Hepatic stellate cell (primary cell): ENCODE data around the gene SIPA1L3.

Experiments used
- DNase-seq: peaks from one replicate; pipeline ENCODE4 v3.0.0; 2011; ENCODE audit warnings: low spot score

The SIPA1L3 gene

GRCh38 chr19:37999309-38000213 is 92.6 kb downstream of the SIPA1L3 start:
- peak; percentile 90 for DNase-seq

DNA sequence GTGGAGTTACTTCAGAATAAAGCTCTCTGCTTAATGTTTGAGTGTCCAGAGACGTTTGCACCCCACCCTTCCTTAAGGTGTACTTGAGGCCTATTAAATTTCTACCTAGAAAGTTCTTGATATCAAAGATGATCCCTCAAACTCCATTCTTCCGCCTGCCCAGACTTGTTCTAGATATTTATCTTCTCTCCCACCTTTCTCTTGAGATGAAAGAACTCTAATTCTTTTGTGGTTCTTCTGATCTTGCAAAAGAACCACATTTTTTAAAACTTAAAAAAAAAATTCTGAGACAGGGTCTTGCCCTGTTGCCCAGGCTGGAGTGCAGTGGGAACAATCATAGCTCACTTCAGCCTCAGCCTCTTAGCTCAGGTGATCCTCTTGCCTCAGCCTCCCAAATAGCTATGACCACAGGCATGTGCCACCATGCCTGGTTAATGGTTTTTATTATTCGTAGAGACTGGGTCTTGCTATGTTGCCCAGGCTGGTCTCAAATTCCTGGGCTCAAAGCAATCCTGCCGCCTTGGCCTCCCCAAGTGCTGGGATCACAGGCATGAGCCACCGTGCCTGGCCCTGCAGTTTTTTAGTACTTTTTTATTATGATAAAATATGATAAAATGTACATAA is 94.3 kb downstream of the SIPA1L3 start:
- no peak for DNase-seq

DNA sequence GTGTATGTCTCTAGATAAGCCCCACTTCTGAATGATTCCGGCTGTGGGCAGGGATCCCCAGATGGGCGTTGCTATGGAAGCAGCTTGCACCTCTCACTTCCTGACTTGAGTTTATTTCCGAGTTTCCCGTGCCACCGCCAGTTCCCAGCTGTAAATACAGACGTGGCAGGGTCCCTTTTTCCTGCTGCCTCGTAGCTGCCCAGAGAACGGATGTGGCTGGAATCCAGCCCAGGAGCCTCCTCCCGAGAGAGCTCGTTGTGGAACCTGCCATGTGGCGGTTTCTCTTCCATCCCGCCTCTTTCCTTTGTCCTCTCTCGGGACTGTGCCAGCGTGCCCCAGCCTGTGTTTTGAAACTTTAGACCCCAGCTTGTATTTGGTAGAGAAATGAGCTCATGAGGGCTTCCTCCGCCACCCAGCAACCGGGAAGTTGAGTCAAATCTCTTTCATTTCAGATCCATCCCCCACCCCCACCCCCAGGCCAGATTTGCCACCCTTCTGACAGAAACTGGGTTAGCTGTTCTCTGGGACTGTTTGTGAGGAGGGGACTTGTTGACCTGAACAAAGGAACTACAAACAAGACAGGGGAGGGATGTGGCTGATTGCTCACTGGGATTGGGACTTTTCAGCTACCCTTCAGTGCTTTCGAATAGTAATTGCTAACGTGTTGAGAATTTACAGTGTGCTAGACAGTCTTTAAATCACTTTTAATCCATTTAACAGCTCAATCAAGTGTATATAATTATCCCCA is 96.6 kb downstream of the SIPA1L3 start:
- DNase-seq: peak; percentile 45

DNA sequence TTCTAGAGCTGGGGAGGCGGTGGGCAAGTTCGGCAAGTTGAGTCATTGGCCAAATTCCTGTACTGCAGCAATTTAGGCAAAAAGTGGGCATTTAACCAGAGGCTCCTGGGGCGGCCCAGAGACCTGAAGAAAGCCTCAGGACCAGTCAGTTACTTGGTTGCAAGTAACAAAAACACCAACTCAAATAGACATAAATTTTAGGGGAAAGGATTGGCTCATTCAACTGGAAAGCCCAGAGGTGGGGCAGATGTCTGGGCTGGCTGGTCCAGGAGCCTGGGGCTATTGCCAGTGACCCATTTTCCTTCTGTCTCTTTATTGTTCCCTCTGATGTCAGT is 97.1 kb downstream of the SIPA1L3 start:
- DNase-seq: peak; percentile 11

DNA sequence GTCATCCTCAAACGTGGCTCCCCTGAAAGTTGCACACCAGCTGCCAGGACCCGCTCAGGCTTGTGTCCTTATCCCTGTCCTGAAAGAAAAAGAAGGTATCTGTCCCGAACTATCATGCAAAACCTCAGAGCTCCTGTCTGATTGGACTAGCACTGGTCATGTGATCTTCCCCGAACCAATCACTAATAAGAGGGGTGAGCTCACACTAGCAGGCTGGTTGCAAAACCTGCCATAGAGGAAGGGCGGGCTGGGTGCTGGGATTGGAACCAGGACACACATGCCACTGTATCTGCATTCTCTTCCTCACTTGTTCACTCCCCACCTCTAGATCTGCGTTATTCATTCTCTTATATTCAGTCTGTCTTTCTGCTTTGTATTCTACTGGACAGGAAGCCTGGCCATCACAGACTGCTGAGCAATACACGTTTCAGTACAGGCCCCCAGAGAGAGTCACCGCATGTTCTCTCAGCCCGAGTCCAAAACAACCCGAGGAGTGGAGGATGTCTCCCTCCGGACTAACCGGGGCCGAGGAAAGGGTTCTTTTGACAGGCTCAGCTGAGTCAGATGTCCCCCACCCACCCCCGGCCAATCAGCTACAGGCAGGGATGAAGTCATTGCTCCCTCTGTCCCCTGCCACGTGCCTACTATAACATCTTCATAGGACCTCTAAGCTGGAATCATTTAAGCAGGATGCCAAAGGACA is 97.7 kb downstream of the SIPA1L3 start:
- DNase-seq: peak; percentile 92

DNA sequence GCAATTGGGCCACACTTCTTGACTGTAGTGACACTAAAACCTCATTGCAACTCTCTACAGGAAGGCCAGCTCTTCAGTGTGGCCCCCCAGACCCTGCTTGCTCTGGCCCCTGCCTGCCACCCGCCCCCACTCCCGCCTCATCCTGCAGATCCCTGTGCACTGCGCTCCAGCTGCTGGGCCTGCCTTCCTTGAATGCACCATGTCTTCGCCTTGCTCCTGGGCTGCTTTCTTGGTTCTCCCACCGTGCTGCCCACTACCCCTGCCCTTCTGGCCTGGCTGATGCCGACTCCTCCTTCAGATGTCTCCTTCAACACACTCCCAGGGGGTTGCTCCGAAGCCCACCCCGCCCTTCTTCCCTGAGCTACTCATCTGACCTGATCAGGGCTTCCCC is 98.2 kb downstream of the SIPA1L3 start:
- DNase-seq: no peak

GRCh38 chr19:38006361-38007045 is 99.5 kb downstream of the SIPA1L3 start:
- no peak for DNase-seq

DNA sequence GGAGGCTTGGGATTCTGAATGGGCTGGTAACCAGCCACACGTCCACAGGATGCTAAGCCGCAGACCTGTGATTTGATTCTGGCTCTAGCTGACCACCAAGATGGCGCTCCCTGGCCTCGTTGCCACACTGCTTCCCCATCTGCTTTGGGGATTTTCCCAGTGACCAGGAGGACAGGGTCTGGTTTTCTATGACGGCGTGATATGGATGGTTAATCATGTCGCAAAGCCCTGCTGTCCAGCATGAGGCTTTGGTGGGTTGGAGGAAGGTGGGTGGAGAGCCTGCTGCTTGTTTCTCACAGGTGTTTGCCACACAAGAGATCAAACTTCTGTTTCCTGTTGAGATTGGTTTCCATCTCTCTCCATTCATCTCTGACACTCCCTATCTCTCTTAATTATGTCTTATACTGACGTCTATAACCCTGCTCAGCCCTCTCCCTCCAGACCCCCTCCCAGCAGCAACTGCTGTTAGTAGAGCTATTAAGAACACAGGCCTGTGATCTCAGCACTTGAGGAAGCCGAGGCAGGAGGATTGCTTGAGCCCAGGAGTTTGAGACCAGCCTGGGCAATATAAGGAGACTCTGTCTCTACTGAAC is 102.7 kb downstream of the SIPA1L3 start:
- DNase-seq: no peak

- no peak for DNase-seq
Measured at GRCh38 chr19:38011426-38011825, 104.4 kb downstream of the SIPA1L3 start.

- no peak for DNase-seq
Measured at GRCh38 chr19:38012290-38012689, 105.3 kb downstream of the SIPA1L3 start.

DNA sequence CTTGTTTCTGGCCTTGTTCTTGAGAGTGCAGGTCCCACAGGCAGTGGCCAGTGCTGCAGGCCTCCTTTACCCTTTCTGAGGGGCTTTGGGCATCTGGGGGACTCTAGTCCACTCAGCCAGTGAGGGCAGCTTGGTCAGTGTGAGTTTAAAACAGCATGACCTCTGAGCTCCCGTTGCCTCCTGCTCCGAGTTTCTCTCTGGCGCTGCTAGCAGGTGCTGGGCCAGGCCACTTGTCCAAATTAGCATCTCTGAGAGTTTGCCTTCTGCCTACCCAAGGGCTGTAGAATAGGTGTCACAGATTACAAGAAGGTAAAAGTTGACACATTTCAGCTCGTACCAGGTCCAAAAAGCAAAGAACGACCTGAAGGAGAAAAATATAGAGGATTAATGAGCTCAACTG is 105.9 kb downstream of the SIPA1L3 start:
- DNase-seq: no peak

DNA sequence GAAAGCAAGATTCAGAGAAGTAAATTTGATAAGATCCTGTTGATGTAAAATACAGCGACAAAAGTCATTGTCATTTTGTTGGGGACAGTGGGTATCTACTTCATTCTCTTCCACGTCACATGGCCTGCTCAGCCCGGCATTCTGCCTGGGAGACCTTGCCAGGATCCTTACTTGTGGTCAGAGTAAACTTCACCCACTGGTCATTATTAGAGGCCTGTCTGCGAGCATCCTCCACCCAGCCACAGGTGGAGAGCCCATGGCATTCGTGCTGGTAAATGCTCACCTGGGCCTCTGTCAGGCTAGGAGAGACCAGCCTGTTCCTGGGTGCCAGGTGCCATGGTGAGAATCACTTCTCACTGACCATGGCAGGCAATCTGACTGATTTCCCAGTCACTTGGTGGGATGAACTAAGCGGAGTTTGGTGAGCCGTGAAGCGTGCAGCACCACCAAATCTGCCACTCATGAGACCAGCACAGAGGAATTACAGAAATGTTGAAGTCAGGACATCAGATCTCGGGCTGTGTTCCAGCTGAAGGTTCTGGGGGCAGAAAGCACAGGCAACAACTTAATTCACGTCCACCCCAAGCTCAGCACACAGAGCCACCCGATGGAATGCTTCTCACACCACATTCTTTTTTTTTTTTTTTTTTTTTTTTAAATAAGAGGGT is 107.0 kb downstream of the SIPA1L3 start:
- DNase-seq: no peak

DNA sequence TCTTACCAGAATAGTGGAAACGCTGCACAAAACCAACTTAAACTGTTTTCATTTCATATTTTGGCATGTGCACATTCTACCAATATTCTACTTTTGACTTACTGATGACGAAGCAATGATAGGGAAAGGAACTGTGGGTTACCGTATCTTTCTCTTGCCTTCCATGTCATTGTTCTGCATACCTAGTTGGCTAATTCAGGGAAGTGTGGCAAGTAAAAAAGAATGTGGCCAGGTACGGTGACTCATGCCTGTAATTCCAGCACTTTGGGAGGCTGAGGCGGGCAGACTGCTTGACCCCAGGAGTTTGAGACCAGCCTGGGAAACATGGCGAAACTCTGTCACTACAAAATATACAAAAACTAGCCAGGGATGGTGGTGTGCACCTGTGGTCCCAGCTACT is 108.2 kb downstream of the SIPA1L3 start:
- no peak for DNase-seq

- no peak for DNase-seq
Measured at GRCh38 chr19:38015761-38016160, 108.8 kb downstream of the SIPA1L3 start.

GRCh38 chr19:38017401-38018151 is 110.6 kb downstream of the SIPA1L3 start:
- DNase-seq: no peak

DNA sequence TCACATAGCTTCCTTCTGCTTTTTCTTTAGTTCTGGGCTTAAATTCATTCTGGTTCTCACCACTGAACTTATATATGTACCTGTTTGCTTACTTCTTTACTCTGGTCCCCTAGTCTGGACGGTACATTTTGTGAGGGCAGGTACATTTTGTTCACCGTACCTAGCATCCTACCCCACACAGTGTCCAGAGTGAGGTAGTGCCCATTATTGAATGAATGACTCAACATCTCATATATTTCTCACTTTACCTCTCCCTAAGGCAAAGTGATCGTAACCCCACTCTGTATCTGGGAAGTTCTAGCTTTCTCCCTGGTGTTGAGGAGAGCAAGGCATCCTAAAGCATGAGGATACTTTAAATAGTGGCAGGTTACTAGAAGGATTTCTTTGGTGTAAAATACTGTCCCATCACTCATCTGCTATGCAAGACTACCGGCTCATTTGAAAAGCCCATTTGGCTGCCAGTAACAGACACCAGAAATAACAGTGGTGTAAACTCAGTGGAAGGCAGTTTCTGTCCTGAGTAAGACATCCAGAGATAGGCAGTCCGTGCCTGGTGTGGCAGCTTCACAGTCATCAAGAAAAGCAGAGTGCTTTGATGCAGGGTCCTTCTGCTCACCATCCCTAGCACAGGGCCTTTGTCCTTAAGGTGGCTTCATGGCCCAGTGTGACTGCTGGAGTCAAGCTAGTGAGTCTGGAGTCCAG is 111.8 kb downstream of the SIPA1L3 start:
- DNase-seq: no peak

DNA sequence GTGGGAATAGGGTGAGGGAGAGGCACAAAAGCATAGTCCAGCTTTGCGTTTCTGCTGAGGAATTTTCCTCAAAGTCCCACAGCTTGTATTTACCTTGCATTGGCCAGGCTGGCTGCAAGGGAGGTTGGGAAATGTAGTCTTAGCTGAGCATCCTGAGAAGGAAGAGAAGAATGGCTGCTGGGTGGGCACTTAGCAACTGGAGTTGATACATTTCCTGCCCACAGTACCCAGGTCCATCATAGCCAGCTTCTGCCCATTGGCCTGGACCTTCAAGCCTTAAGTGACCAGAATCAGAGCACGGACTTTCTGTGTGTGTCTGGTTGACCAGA is 112.4 kb downstream of the SIPA1L3 start:
- no peak for DNase-seq

DNA sequence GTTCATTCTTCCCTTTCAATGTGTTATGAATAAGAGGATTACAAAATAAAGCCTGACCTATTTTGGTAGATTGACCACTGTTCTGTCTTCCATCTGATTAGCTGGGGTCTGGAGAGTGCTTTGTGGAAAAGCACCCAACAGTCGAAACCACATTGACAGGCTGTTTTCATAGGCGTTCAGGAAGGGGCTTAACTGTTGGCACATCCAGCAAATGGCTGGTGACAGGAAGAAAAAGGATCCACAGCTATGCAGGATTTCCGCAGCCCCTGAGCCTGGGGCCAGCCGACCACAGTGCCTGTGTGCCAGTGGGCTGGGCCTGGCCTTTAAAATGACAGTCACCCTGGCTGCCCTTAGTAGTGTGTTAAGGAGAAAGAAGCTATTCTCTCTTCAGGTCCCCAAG is 113.3 kb downstream of the SIPA1L3 start:
- DNase-seq: no peak

DNA sequence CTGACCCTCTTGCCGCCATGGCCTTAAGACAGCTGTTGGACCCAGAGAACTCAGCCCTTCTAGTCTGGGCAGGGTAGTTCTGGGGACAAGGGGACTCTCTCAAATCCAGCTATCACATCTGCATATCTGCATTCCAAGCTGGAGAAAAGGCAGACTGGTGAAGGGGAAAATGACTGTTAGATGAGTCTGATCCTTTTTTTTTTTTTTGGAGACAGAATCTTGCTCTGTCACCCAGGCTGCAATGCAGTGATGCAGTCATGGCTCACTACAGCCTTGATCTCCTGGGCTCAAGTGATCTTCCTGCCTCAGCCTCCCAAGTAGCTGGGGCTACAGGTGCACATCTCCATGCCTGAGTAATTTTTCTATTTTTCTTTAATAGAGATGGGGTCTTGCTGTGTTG is 114.3 kb downstream of the SIPA1L3 start:
- DNase-seq: no peak
